CD4-positive, alpha-beta T cell treated with Interleukin-6 for 4 hours (primary cell): ENCODE measurements around the gene EOGT.

Experiments used
- DNase-seq: peaks from one replicate; pipeline ENCODE4 v3.0.0-alpha.2; 2020; ENCODE audit warnings: mixed read lengths

EOGT gene

GRCh38 chr3:69008980-69009379 is 4.5 kb downstream of the EOGT start:
- no peak for DNase-seq

- DNase-seq = no peak
These were observed 7.5 kb downstream of the EOGT start for GRCh38 chr3:69005791-69006482.

DNA sequence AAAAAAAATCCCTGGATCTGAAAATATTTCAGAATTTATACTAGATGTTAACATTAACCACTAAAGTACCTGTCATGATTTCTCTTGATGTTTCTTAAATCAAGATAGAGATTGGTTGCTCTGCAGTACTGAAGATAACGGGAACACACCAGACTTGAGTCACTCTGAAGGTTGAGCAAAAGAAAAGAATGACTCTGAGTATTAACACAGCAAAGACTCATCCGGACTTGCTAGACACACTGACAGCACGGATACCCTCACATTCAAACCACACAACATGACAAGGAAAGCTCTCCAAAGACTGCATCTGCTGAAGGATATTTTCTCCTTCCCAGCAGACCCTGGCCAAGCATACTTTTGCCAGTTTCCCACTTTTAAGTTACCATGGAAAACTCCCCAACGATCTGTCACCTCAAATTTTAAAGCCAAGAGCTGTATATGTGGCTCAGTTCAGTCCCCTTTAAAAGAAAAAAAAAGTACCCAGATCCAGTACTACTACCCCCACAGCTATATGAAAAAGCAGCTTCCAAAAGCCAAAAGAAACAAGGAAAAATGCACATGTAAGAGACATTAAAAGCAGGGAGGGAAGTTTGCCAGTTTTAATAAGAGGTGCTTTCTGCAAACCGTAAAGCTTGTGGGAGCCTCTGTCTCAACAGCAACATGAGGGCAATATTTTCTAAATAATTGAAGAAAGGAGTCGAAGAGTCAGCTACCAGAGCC is 8.3 kb downstream of the EOGT start:
- DNase-seq = no peak

- no peak for DNase-seq
These were observed 9.3 kb downstream of the EOGT start for GRCh38 chr3:69004138-69004537.

DNA sequence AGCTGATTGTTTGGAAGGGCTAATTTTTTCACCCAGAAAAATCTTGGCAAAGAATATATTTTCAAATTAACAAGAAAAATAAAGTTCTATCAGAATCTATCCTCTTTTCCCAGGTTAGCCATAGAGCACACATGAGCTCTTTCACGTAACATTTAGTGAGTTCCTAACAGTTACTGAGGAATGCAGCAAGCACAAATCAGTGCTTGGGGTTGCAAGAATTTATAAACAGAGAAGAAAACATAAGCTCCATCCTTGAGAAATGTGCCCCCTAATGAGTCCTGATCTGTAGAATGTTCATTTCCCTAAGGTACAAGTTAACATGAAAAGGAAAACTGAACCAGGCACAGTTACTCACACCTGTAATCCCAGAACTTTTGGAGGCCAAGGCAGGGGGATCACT is 13.9 kb downstream of the EOGT start:
- no peak for DNase-seq

DNA sequence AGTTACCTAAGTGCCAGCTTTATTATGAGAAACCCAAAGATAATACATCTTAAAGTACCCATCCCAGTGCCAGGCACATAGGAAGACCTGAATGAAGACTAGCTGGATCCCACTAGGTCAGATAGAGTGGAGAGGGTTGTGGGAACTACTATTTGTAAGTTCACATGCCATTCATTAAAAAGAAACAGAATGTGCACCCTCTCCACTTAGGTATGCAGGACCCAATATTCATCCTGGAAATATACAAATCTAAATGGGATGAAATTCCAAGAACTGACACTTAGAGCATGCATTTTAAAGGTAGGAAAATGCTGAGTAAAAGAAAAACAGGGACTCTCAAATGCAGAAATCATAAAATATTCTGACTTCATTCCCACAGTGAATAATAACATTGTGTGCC is 14.3 kb downstream of the EOGT start:
- DNase-seq = no peak

DNA sequence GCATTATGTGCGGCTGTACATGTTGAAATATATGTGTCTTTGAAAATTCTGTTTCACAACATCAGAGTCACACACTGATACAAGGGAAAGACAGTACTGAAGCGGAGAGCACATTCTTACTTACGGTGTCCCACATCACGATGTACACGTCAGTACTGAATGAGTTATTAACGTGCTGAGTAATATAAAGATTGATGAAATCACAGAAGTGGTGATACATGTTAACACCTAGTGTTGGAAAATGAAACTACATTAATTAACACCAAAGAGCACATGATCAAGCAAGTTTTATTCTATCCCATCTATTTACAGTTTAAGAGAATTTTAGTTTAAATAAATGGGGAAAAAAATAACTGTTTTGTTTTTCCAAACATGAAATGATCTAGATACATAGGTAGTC is 15.6 kb downstream of the EOGT start:
- DNase-seq = no peak

DNA sequence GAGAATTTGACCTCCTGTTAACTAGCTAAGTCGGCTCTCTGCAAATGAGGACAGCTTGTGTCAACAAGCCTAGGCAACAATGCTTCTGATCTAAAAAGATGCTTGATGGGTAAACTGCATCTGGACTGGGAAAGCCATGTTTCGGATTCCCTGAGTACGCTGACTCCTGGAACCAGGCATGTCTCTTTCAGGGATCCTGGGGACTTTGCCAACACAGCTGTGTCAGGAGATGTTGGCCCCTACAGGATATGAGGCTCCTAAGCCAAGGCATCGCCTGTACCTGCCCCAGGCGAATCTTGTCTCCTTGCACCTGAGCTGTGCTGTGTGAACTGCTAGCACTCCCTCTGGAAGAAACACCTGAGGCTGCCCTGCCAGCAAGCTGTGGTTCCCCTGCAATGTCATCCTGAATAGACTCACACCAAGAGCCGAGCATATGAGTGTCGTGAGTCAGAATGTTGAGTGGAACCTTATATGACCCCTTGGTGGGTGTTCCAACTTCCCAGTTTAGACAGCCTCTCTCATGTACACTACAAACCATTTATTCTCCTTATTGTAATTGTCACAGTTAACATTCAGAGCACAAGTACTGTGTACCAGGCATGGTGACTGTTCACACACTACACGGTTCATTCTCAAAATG is 17.0 kb downstream of the EOGT start:
- DNase-seq = no peak

DNA sequence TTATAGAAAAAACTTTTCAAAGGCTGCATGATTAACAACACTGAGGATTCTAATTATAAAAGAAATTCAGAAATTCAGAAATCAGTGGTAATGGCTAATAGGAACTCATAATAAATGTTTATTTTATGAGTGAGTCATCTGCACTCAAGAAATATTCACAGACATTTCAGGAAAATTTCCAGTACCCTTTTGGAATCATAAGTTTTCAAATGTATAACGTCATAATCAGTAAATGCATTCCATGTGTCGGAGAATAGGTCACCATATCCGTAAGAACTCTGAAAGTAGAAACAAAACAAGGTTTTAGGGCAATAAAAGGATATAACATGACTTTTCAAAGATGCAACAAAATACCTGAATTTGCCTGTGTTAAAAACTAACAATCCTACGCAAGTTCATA is 24.7 kb downstream of the EOGT start:
- no peak for DNase-seq

GRCh38 chr3:68987322-68987721 is 26.2 kb downstream of the EOGT start:
- no peak for DNase-seq

GRCh38 chr3:68986496-68987208 is 26.8 kb downstream of the EOGT start:
- no peak for DNase-seq

- DNase-seq = no peak
These were observed 28.2 kb downstream of the EOGT start for GRCh38 chr3:68985146-68985790.

- no peak for DNase-seq
These were observed 29.4 kb downstream of the EOGT start for GRCh38 chr3:68984011-68984530.

DNA sequence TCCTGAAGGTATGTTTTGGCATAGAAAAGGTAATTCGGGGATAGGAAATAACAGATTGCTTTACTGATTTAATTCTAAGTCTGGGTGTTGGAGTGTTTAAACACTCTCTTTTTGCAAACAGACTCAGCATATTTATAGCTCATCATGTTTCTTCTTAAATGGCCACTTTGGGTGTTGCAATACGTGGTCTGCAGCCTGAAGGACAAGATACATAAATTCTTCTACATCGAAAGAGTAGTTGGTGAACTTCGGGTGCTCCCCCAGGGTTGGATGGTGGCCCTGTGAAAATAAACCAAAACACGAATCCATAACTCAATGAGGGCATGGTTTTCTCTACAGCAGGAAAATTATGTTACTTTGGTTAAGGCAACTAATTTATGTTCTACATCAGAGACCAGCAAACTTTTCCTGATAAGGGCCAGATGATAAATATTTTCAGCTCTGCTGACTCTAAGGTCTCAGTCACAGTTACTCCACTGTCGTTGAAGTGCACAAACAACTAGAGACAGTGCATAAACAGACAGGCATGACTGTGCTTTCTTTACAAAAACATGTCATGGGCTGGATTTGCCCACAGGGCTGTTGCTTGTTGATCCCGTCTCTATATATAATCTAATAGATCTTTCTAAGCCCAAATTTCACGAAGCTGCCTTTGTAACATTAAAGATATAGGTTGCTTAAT is 35.9 kb downstream of the EOGT start:
- DNase-seq = no peak

GRCh38 chr3:68974711-68975110 is 38.8 kb downstream of the EOGT start:
- DNase-seq = no peak

DNA sequence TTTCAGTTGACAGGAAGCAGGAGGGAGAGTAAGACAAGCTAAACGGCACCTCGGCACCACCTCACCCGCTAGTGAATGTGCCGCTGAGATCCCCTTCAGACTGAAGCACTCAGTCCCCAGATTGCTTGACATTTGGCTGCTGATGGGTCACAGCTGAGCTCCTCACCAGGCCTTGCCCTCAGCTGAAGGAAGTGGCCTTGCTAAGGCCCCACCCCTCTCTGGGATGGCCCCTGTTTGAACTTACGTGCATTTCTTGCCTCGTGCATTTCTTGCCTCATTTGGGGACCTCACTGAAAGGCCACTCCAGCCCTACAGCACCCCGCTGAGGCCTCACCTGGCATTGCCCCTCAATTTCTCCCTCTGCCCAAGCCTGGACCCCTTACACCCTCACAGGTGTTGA is 39.8 kb downstream of the EOGT start:
- DNase-seq = no peak

GRCh38 chr3:68972358-68972979 is 41.0 kb downstream of the EOGT start:
- peak; percentile 21 for DNase-seq

DNA sequence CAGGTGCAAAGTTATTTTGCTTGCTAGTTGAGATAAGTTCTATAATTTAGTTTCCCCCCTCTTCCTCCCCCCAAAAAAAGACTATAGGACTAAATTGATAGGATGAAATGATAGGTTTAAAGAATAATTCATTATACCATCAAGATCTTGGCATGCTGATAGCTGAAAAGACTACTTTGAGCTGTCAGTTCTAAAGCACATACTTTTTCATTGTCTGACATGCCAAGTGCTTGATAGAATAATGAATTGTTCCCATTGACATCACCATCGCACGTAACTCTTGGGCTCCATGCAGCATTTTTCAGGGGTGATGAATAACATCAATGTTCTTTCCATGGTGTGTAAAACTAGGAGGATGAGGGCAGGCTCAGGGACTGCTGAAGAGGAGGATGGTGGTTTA is 48.8 kb downstream of the EOGT start:
- DNase-seq = no peak

- no peak for DNase-seq
These were observed 49.6 kb downstream of the EOGT start for GRCh38 chr3:68963891-68964290.

DNA sequence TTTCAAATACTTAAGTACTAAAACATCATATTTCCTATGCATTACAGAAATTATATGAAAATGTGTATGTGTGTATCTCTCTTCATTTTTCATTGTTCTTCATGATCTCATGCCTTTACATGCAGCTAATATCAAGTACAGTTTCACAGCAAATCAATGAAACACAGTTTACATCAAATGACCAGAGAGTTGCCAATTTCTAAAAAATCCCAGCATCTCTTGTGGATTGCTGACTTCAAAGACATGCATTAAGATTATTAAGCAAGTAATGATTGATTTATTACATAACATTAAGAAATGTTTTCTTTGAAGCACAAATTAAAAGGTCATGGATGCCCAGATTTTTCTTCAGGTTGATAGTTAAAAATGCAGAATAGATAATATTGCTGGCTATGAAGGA is 50.1 kb downstream of the EOGT start:
- DNase-seq = no peak

- no peak for DNase-seq
These were observed 54.6 kb downstream of the EOGT start for GRCh38 chr3:68958932-68959331.

DNA sequence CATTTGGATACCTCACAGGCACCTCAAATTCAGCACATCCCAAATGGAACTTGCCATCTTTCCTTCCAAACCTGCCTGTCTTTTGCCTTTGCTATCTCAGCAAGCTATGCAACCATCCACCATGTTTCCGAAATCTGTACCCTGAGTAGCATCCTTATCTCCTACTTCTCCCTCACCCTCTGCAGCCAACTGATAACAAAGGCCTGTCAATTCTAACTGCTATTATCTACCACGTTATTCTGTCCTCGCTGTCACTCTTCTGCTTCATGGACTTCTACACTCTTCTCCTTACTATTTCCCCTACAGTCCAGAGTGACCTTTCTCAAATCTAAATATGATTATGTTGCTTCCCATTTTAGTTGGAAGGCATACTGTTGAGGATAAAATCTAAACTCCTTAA is 55.6 kb downstream of the EOGT start:
- no peak for DNase-seq
